Measurements from ENCODE around the gene CD70. TPM values are rescaled to one million over a fixed set of nuclear protein-coding genes. Genes with fewer than 3 reads are reported as not detected.
"Not testable (repeated sequence)": the region's sequence is repeated elsewhere in the genome, so short reads cannot be mapped to it uniquely, and the experiment has no call there.

CD70 gene
- total RNA-seq, 1 experiment from 2014 or later: 156 TPM

DNA sequence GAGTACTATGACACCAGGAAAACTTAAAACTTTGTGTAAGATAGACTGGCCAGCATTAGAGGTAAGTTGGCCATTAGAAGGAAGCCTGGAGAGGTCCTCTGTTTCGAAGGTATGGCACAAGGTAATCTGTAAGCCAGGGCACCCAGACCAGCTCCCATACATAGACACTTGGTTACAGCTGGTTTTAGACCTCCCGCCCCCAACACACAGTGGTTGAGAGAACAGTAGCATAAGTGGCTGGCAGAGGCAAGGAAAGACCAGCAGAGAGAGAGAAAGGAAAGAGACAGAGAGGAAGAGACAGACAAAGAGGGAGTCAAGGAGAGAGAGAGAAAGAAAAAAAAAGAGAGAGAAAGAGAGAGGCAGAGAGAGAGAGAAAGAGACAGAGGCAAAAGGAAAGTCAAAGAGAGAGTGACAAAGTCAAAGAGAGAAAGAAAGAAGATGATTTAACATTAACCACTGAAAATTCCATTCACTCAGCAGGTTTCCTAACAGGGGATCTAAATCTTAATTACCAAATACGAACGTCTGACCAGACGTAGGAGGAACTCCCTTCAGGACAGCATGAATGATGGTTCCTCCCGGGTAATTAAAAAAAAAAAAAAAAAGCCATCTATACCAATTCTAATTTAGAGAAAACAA lies 7.4 kb upstream of the CD70 start:
- not testable (repeated sequence) for DNase-seq (ENCODE audit: low read depth)

DNA sequence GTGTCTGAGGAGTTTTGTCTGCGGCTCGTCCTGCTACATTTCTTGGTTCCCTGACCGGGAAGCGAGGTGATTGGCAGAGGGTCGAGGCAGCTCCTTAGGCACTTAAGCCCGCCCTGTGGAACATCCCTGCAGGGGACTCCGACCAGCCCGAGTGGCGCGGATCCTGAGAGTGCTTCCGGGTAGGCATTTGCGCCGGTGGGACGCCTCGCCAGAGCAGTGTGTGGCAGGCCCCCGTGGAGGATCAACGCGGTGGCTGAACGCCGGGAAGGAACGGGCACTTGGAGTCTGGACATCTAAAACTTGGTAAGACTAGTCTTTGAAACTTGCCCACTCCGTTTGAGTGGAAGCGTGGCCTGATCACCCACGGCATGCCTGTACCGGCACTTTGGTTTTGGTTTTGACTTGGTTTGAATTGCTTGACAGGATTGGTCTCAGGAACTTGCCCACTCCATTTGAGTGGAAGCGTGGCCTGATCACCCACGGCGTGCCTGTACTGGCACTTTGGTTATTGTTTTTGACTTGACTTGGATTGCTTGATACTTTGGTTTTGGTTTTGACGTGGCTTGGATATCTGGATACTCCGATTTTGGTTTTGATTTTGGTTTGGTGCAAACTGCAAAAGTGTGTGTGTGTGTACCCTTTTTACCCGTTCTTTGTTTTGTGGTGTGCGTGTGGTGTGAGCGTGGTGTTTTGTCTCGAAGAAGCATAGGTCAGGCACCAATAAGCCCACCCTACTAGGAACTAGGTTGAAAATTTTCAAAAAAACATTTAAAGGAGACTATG lies 6.7 kb upstream of the CD70 start:
- not testable (repeated sequence) for DNase-seq (ENCODE audit: low read depth)

DNA sequence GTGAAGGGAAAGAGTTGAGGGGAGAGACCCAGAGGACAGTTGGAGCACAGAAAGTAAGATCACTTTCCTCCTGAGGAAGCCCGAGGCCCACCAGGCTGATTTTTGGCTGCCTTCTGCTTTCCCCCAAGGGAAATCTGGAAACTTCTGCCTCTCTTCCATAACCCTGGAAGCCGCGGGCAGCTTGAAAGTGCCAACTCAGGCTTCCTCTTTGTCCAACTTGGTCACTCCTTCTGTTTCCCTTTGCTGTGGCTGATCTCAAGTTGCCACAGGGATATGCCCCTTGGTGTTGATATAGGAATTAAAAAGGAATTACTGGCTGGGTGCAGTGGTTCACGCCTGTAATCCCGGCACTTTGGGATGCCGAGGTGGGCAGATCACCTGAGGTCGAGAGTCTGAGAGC lies 5.7 kb upstream of the CD70 start:
- DNase-seq (ENCODE audit: low read depth): no peak

DNA sequence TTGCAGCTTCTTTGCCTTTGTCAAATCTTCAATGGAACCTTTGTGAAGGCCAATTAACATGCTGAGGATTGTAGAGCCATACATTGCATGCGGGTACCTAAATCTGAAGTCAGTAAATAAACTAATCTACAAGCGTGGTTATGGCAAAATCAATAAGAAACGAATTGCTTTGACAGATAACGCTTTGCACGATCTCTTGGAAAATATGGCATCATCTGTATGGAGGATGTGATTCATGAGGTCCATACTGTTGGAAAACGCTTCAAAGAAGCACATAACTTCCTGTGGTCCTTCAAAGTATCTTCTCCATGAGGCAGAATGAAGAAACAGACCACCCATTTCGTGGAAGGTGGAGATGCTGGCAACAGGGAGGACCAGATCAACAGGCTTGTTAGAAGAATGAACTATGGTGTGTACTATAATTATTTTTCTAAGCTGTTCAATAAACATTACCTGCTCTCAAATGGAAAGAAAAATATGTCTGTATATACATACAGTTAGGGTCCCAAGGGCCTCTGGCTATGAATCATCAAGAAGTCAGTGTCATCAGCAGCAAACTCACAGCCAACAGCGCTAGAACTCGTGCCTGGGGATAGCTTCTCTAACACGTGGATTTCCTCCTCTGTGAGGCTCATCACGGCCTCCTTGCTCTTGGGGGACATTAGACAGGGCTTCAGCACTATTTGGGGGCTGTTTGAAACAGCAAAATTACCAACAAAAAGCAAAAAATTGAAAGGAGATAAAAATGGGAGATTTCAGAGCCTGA lies 2.9 kb upstream of the CD70 start:
- peak; percentile 47 for DNase-seq (ENCODE audit: low read depth)

DNA sequence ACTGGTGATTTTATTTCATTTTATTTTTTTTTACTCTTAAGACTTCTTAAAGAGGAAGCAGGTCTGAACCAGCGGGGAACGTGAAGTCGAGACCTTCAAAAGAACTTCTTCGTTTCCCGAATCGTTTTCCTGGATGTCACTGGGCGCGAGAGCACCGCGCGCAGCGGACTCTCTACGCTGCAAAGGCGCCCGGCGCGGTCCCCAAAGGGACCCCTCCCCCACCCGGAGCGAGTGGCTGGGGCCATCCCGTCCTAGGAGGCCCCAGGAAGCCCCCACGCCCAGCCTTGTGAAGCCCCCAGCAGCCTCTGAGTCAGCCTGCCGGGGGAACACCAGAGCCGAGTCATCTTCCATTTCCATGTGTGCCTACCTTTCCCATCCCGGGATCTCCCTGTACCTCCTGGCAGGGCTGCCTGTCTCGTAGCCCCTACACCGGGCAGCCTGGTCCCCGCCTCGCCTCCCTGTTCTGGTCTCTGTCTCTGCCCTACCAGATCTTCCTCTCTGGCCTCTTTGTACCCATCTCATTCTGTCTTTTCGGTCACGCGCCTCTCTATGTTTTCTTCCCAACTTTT lies 608 bp downstream of the CD70 start:
- DNase-seq (ENCODE audit: low read depth): no peak

DNA sequence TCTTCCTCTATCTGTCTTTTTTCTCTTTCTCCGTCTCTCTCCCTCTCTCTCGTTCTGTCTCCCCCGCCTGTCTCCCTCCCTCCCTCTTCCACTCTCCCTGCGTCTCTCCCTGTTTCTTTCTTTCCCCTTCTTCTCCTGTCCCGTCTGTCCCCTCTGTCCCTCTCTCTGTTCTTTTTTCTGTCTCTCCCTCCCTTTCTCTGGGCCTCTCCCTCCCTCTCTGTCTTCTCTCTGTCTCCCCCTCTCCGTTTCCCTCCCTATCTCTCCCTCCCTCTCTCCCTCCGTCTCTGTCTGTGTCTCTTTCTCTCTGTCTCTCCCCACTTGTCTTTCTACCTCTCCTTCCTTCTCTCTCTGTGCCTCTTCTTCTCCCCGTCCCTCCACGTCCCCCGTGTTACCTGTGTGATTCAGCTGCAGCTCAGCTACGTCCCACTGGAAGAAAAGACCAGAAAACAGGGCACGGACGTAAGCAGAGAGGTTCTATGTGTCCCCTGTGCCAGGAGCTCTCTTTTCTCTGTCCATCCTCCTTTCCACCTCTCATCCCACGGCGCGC lies 1.2 kb downstream of the CD70 start:
- no peak for DNase-seq (ENCODE audit: low read depth)

DNA sequence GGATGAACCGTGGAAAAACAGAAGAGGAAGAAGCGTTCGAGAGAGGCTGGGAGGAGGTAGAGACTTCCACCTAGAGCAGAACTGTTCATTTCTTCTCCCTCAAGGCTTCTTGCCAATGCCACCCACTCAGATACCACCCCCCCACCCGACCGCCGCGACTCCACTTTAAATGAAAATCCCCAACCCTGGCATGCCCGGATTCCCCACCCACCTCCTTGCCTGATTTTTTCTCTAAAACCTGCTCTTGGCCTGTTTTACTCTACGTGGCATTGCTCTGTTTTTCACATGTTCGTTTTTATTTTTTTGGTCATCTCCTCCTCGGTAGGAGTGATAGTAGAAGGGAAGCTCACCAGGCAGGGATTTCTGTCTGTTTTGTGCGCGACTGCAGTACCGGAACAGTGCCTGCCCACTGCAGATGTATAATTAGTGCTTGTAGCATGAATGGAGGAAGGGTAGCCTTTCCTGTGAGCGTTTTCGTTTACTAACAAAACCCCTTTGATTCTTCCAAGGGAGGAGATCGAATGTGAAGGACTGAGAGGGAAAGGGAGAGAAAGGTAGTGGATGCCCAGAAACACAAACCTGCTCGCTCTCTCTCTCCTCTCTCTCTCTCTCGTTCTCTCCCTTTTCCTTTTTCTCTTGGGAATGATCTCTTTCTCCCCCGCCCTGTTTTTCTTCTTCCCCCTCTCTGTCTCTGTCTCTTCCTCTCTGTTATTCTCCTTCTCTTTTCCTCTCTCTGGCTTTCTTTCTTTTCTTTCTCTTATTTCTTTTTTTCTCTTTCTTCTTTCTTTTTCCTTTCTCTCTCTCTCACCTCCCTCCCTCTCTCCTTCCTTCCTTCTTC lies 2.2 kb downstream of the CD70 start:
- DNase-seq (ENCODE audit: low read depth): no peak

DNA sequence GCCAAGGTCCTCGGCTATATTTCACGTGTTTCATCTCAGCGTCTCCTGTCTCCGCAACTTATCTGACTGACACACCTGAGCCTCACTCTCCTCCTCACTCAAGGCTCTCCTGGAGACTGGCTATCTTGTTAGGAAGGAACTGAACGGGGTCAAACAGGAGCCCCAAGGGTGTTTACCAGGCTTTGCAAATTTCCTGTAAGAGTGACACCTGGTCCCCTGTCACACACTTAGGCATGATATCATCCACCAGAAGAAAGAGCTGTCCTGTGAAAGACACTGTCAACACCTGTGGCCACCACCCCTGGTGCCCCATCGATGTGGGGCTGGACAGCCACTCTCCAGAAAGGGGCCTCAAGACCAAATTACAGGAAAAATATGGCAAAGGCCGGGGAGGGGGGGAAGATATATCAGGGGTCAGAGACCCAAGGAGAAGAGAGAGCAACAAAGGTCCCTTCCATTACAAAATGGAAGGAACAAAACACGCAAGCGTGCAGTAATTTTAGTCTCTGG lies 2.9 kb downstream of the CD70 start:
- no peak for DNase-seq (ENCODE audit: low read depth)

DNA sequence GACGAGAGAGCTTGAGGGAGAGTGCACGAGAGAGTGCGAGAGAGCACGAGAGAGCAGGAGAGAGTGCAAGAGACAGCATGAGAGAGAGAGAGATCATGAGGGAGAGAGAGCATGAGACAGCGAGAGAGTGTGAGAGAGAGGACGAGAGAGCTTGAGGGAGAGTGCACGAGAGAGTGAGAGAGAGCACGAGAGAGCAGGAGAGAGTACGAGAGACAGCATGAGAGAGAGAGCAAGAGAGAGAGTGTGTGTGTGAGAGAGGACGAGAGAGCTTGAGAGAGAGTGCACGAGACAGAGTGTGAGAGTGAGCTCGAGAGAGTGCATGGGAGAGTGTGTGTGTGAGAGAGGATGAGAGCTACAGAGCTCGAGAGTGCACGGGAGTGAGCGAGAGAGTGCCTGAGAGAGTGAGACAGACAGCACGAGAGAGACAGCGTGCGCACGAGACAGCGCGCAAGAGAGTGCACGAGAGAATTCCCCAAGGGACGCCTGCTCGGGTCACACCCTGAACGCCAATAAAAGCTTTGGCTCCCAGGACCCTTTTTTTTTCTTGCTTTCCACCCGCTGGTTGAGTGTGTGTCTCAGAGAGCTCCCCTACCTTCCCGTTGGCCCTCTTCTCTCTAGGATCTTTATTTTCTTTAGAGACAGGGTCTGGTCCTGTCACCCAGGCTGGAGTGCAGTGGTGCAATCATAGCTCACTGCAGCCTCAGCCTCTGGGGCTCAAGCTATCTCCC lies 3.7 kb downstream of the CD70 start:
- DNase-seq (ENCODE audit: low read depth): no peak

DNA sequence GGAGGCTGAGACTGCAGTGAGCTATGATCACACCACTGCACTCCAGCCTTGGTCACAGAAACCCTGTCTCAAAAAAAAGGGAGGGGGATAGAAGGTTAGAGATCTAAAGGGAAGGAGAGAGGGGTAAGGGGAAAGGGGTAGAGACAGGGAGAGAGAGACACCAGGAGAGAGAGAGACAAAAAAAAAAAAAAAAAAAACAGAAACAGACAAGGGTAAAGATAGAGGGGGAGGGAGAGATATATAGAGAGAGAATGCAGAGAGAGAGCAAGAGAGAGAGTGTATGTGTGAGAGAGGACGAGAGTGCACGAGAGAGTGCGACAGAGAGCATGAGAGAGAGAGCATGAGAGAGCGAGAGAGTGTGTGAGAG lies 4.2 kb downstream of the CD70 start:
- no peak for DNase-seq (ENCODE audit: low read depth)

DNA sequence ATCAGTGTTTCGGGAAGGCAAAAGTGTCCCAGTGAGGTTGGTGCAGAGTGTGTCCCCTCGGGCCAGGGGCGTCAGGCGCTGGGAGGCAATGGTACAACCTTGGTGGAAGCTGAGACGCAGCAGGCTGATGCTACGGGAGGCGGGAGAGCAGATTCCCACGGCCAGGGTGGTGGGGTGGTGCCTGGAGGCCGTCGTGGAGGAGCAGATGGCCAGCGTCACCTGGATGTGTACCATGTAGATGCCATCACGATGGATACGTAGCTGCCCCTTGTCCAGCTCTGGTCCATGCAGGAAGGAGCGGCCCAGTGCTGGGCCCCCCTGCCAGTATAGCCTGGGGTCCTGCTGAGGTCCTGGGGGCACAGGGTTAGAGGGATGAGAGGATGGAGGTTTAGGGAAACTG lies 4.9 kb downstream of the CD70 start:
- no peak for DNase-seq (ENCODE audit: low read depth)

DNA sequence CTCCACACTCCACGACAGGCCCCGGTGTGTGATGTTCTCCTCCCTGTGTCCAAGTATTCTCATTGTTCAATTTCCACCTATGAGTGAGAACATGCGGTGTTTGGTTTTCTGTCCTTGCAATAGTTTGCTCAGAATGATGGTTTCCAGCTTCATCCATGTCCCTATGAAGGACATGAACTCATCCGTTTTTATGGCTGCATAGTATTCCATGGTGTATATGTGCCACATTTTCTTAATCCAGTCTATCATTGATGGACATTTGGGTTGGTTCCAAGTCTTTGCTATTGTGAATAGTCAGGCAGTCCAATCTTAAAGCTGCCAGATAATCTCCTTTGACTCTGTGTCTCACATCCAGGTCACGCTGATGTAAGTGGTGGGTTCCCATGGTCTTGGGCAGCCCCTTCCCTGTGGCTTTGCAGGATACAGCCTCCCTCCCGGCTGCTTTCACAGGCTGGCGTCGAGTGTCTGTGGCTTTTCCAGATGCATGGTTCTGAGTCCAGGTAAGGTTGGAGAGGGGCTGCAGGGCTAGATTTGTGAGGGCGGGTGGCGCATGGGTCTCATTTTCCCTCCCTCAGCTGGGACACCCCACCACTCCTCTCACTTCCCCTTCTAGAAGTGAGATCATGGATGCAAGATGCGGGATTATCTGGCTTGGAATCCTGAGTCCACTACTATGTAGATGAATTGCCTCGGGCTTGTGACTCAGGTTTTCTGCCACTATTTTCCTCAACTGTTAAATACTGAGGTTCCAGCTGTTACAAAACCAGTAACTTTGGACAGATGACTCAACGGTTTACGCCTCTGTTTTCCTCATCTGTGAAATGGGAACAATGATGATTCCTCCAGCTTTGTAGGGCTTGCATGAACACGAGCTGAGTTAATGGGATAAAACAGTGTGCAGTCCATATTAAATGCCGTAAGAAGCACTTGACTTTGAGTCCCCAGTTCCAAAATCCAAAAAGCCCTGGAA lies 8.2 kb downstream of the CD70 start:
- DNase-seq (ENCODE audit: low read depth): not testable (repeated sequence)

DNA sequence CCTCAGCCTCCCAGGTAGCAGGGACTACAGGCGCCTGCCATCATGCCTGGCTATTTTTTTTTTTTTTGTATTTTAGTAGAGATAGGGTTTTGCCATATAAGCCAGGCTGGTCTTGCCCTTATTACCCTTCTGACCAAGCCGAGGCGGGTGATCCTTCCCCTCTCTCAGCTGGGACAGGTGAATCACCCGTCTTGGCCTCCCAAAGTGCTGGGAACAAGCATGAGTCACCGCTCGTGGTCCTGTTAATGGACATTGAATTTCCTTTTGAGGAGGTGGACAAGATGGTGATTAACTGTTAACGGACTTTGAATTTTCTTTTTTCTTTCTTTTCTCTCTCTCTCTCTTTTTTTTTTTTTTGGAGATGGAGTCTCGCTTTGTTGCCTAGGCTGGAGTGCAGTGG lies 10.6 kb downstream of the CD70 start:
- DNase-seq (ENCODE audit: low read depth): peak; percentile 94

DNA sequence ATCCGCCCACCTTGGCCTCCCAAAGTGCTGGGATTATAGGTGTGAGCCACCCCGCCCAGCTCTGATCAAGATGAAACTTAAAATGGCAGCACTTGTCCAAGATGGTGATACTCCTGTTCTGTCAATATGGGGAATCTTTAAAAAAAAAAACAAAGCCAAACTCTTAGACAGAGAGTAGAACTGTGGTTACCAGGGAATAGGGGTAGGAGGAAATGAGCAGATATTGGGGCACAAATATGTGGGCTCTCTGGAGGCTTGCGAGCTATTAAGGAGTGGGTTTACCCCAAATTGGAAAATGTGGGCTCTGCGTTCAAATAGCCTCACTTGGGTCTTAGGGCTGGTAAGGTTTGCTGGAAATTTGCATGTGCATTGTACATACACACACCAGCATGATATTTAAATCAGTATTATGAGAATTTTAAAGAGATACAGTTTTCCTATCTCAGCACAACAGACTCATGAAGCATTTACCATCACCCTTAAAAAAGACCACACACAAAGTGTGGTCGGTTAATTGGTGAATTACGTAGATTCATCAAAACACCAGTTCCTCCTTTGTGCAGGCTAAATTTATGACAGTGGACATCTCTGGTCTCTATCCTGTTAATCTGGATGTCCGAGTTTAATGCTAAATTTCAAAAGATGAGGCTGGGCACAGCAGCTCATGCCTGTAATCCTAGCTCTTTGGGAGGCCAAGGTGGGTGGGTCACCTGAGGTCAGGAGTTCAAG lies 11.3 kb downstream of the CD70 start:
- DNase-seq (ENCODE audit: low read depth): no peak

DNA sequence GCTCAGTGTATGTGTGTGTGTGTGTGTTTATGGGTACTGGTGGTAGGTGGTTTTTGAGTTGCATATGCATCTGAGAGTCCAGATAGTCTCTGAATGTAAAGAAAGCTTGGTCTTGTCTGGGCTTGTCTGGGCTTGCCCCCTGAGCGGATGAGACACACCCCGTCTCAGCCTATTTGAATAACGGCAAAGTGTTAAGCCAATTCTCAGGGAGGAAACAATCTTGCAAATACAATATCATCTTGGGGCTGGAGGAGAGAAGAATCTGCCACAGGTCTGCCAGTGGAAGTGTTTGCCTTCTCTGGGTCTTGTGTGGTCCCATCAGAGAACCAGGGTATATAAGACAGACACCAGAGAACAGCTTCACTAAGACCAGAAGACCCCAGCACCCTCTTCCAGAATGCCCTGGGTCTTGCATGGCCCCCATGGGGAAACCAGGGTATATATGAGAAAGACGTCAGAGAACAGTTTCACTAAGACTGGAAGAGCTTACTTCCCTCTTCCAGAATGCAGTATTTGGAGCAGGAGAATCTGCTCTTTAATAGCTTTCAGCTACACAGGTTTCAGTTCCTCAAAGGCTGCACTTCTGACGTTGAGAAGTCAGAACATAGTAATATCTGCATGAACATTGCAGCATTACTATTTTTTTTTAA lies 13.3 kb downstream of the CD70 start:
- peak; percentile 83 for DNase-seq (ENCODE audit: low read depth)

DNA sequence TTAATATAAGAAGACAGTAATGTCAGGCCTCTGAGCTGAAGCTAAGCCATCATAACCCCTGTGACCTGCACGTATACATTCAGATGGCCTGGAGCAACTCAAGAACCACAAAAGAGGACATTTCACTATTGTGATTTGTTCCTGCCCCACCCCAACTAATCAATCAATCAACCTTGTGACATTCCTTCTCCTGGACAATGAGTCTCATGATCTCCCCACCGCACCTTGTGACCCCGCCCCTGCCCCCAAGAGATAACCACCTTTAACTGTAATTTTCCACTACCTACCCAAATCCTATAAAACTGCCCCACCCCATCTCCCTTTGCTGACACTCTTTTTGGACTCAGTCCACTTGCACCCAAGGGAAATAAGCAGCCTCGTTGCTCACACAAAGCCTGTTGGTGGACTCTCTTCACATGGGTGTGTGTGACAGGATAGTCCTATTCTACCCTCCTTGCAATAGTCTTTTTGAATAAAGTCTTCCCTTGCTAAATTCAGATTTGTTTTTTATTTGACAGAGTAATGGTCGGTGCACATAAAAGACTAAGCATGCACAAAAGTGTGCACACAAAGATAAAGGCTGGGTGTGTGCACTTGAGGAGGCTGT lies 14.0 kb downstream of the CD70 start:
- no peak for DNase-seq (ENCODE audit: low read depth)

DNA sequence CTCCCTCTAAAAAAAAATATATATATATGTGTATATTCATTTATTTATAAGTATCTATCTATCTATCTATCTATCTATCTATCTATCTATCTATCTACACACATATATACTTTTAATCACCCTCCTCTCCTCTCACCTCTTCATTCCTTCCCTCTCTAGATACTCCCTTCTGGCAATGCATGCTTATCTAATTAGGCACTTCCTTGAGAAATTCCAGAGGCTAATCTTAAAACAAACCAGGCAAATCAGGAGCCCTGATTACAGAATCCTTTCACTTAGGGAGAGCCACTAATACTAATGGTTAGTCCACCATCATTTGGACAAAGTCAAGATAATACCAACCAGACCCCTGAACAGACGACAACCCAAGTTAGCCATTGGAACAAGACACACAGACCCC lies 17.6 kb downstream of the CD70 start:
- DNase-seq (ENCODE audit: low read depth): no peak
